GM23338 (cell line): Measurements from ENCODE around the gene NSMCE1. TPM values are rescaled to one million over a fixed set of nuclear protein-coding genes. Genes with fewer than 3 reads are reported as not detected.

Experiments used
- ATAC-seq: fragments of 200-7000 bp; cut with Tn5 transposase; 3 replicates; pipeline ENCODE4 v1.9.1; 2020
- DNase-seq: peaks from one replicate; pipeline ENCODE4 v3.0.0-alpha.2; 2015; ENCODE audit warnings: low spot score
- H2AFZ ChIP-seq: fragments of 200-600 bp; sonication (generic); 2 replicates; pipeline ENCODE4 v1.8.0; 2016; ENCODE audit warnings: antibody characterized with exemption, mild to moderate bottlenecking, moderate library complexity
- H3F3A ChIP-seq: fragments of 200-600 bp; sonication (generic); replicated peaks from 2 replicates; pipeline ENCODE4 v1.8.0; 2017; ENCODE audit warnings: antibody characterized with exemption, mixed run types, low read depth
- H3K27ac ChIP-seq: fragments of 200-600 bp; sonication (generic); 2 replicates; pipeline ENCODE4 v1.6.1; 2016; ENCODE audit warnings: low read depth
- H3K27me3 ChIP-seq: fragments of 200-600 bp; sonication (generic); 2 replicates; pipeline ENCODE4 v1.8.0; 2016; ENCODE audit warnings: mild to moderate bottlenecking, mixed run types, moderate library complexity; ENCODE audit not compliant: insufficient read depth
- H3K36me3 ChIP-seq: fragments of 200-600 bp; sonication (generic); 2 replicates; pipeline ENCODE4 v1.8.0; 2016; ENCODE audit warnings: mild to moderate bottlenecking; ENCODE audit not compliant: insufficient read depth
- H3K4me1 ChIP-seq: fragments of 200-600 bp; sonication (generic); 2 replicates; pipeline ENCODE4 v1.8.0; 2016; ENCODE audit warnings: mild to moderate bottlenecking, moderate library complexity; ENCODE audit not compliant: insufficient read depth
- H3K4me2 ChIP-seq: fragments of 200-600 bp; sonication (generic); 2 replicates; pipeline ENCODE4 v1.7.1; 2017; ENCODE audit warnings: mixed run types
- H3K4me3 ChIP-seq: fragments of 200-600 bp; sonication (generic); 2 replicates; pipeline ENCODE4 v1.6.1; 2016; ENCODE audit warnings: mixed run types
- H3K79me2 ChIP-seq: fragments of 200-600 bp; sonication (generic); replicated peaks from 2 replicates; pipeline ENCODE4 v1.8.0; 2017; ENCODE audit warnings: mild to moderate bottlenecking; ENCODE audit not compliant: insufficient read depth
- H3K9me2 ChIP-seq: fragments of 200-600 bp; sonication (generic); 2 replicates; pipeline ENCODE4 v1.8.0; 2017; ENCODE audit not compliant: insufficient read depth
- H4K20me1 ChIP-seq: fragments of 200-600 bp; sonication (generic); replicated peaks from 2 replicates; pipeline ENCODE4 v1.8.0; 2017; ENCODE audit warnings: mild to moderate bottlenecking; ENCODE audit not compliant: insufficient read depth
- H3K27ac Mint-ChIP-seq: 2 replicates; pipeline ENCODE4 v1.8.0; 2020; ENCODE audit warnings: inconsistent platforms, mild to moderate bottlenecking, moderate library complexity, mixed read lengths
- H3K27me3 Mint-ChIP-seq: 3 replicates; pipeline ENCODE4 v1.8.0; 2022; ENCODE audit warnings: low read depth, mild to moderate bottlenecking, moderate library complexity, mixed read lengths, inconsistent platforms; ENCODE audit not compliant: insufficient read depth, poor library complexity
- H3K36me3 Mint-ChIP-seq: 3 replicates; pipeline ENCODE4 v1.8.0; 2021; ENCODE audit warnings: low read depth, mild to moderate bottlenecking, inconsistent platforms, moderate library complexity, mixed read lengths
- H3K4me1 Mint-ChIP-seq: 3 replicates; pipeline ENCODE4 v1.8.0; 2020; ENCODE audit warnings: mild to moderate bottlenecking, inconsistent platforms, mixed read lengths
- H3K4me3 Mint-ChIP-seq: 3 replicates; pipeline ENCODE4 v1.8.0; 2021; ENCODE audit warnings: moderate library complexity, mild to moderate bottlenecking, inconsistent platforms, mixed read lengths
- H3K9me3 Mint-ChIP-seq: 3 replicates; pipeline ENCODE4 v1.8.0; 2020; ENCODE audit warnings: moderate library complexity, mild to moderate bottlenecking, inconsistent platforms, mixed read lengths
- CTCF ChIP-seq, 2 experiments: fragments of 200-600 bp in 1 of 2; sonication (generic) in 1 of 2; conservative IDR thresholded peaks; 2 replicates each; pipeline versions ENCODE4 v1.5.1 to v1.6.1; 2016 to 2017; ENCODE audit warnings: antibody characterized with exemption in 2 of 2, low read depth in 2 of 2, mild to moderate bottlenecking in 2 of 2, moderate library complexity in 1 of 2
- EZH2 ChIP-seq: fragments of 200-600 bp; sonication (generic); IDR thresholded peaks from one replicate; pipeline ENCODE4 v1.8.0; 2017; ENCODE audit warnings: antibody characterized with exemption, mild to moderate bottlenecking, low read depth; ENCODE audit not compliant: unreplicated experiment
- NANOG ChIP-seq: IDR thresholded peaks from 2 replicates; pipeline ENCODE4 v1.6.1; 2016; ENCODE audit warnings: antibody characterized with exemption, borderline replicate concordance
- ZNF462 ChIP-seq: fragments of 250-450 bp; sonication (Bioruptor Pico); IDR thresholded peaks from 2 replicates; pipeline ENCODE4 v1.5.0; 2020; ENCODE audit warnings: mild to moderate bottlenecking, moderate library complexity
- polyA plus RNA-seq: library from polyadenylated mRNA; unstranded; fragments of >200 nt; fragmentation: Nextera tagmentation; extraction: Ambion mirVana; gene quantifications from 2 replicates; pipeline ENCODE4 v1.2.1, GENCODE V29; 2016
- total RNA-seq: library from RNA; depleted of rRNA; stranded (reverse); fragments of >200 nt; shearing (Covaris generic); gene quantifications from 2 replicates; pipeline ENCODE4 v1.2.3, GENCODE V29; 2014

Gene NSMCE1
- total and polyA plus RNA-seq, 2 experiments from 2014 or later: 30.6 to 50.8 TPM

DNA sequence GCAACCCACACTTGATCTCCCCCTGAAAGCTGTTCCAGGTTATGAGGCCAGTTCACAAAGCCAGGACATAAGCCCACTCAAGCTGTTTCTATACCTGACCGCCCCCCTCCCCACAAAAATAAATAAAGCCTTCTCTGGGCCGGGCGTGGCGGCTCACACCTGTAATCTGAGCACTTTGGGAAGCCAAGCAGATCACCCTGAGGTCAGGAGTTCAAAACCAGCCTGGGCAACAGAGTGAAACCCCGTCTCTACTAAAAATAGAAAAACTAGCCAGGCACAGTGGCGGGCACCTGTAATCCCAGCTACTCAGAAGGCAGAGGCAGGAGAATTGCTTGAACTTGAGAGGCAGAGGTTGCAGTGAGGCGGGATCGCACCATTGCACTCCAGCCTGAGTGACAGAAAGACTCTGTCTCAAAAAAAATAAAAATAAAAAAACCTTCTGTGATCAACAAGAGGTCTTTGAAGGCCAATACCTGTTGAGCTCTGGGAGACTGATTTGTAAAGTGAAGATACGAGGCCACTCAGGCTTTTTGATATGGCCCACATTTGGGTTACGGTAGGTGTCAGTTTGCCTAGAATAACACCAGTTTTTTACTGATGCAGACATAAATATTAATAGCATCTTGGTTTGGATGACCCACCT is 63.0 kb downstream of the NSMCE1 start:
- H3F3A ChIP-seq: no peaks in the 10 kb centered on the region
- H3K4me2 ChIP-seq: no peak overlapping the region
- no peak for ATAC-seq

More for the DNA sequence above, 63.0 kb downstream of the NSMCE1 start:
- H3K36me3 Mint-ChIP-seq: 0 out of 3 replicates have a peak, but pooled peaks cover 3% of the 10 kb centered on the region
- Histone ChIP-seq H3K4me3 (no peak overlapping the region), H4K20me1 (no peaks in the 10 kb centered on the region), H3K36me3 (no peaks in the 10 kb centered on the region), H2AFZ (no peak overlapping the region), H3K27me3 (no peaks in the 10 kb centered on the region), H3K79me2 (peaks cover 14% of the 10 kb centered on the region), H3K27ac (no peak overlapping the region), H3K4me1 (peaks cover 4% of the 10 kb centered on the region; the same call in 1 of the 2 replicates), H3K9me2 (no peaks in the 10 kb centered on the region)
- H3K27ac Mint-ChIP-seq: no peak overlapping the region
- H3K9me3 Mint-ChIP-seq: peaks cover 7% of the 10 kb centered on the region
- TF ChIP-seq EZH2 (no peak), CTCF (conservative IDR thresholded peaks at IDR 0.05; ENCODE audit: low read depth in 2 of 2) (no peak), NANOG (no peak), ZNF462 (CRISPR knock-in tag) (no peak)
- peaks cover 13% of the 10 kb centered on the region for H3K27me3 Mint-ChIP-seq
- no peak for DNase-seq
- peaks cover 9% of the 10 kb centered on the region; the same call in 2 of the 3 replicates for H3K4me1 Mint-ChIP-seq
- H3K4me3 Mint-ChIP-seq: no peak overlapping the region
